Right atrium auricular region (tissue), 2 donors: ENCODE measurements around the gene WNT7A. TPM values are rescaled to one million over a fixed set of nuclear protein-coding genes. Genes with fewer than 3 reads are reported as not detected.
"Not testable (repeated sequence)": the region's sequence is repeated elsewhere in the genome, so short reads cannot be mapped to it uniquely, and the experiment has no call there.

Experiments used
- DNase-seq: peaks from one replicate; pipeline ENCODE4 v3.0.0-alpha.2; 2019; ENCODE audit warnings: low spot score
- H3K27ac ChIP-seq, 2 donors: fragments of 200-600 bp; sonication (generic); 1 replicate in 1 of 2; 2 replicates in 1 of 2; pipeline ENCODE4 v1.5.1; 2016 to 2019
- H3K27me3 ChIP-seq, 2 donors: fragments of 200-600 bp; sonication (generic); one replicate each; pipeline versions ENCODE4 v1.5.1 to v1.6.0; 2017 to 2019
- H3K36me3 ChIP-seq: fragments of 200-600 bp; sonication (generic); one replicate; pipeline ENCODE4 v1.5.1; 2016
- H3K4me1 ChIP-seq, 2 donors: fragments of 200-600 bp; sonication (generic); one replicate each; pipeline versions ENCODE4 v1.5.1 to v1.6.0; 2017 to 2019
- H3K4me3 ChIP-seq, 2 donors: fragments of 200-600 bp; sonication (generic); 1 replicate in 1 of 2; 2 replicates in 1 of 2; pipeline ENCODE4 v1.5.1; 2017 to 2019; ENCODE audit warnings: mild to moderate bottlenecking in 1 of 2, moderate library complexity in 1 of 2
- H3K9me3 ChIP-seq, 2 donors: fragments of 200-600 bp; sonication (generic); one replicate each; pipeline ENCODE4 v1.5.1; 2019
- total RNA-seq, 2 donors: library from RNA; depleted of rRNA; stranded (reverse); fragments of >200 nt; gene quantifications; one replicate each; pipeline ENCODE4 v1.1.0, GENCODE V29; 2016
- TF ChIP-seq, protein P1 (sequence below), 2 donors: fragments of 200-600 bp; sonication (generic); IDR thresholded peaks; one replicate each; pipeline ENCODE4 v1.5.1; 2019; ENCODE audit warnings: antibody characterized with exemption in 2 of 2

WNT7A gene
- total RNA-seq, 2 donors from 2014 or later = not detected

DNA sequence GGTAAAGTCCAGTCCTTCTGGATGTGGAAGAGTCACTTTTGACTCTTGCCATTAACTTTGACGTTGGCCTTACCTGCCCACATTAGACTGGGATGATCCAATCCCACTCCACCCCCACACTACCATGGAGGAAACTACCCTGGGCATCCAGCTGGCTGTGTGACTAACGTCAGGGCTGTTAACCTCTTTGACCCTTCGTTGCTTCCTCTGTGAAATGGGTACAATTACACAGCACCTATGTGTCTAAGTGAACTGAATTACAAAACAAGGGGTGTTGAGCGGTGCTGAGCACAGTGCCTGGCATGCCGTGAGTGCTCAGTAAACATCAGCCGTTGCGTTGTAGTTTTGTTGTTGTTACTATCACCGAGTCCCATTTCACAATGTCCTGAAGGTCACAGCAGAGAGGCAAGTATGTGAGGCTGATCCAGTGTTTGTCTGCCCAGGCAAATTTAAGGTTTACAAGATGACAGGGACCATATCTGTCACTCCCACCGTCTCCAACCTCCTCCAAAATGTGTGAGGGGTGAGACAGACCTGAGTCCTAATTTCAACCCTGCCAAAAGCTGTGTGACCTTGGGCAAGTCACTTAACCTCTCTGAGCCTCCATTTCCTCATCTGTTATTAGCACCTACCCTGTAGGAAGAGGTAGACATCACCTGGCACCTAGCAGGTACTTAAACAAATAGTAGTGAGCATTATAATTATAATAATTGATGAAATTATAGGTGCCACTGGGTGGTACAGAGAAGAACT lies 20.9 kb downstream of the WNT7A start:
- no peaks in the 10 kb centered on the region for H3K27me3 ChIP-seq
- no peaks in the 10 kb centered on the region for H3K4me1 ChIP-seq
- no peak overlapping the region for H3K4me3 ChIP-seq

GRCh38 chr3:13857702-13858380 lies 22.0 kb downstream of the WNT7A start:
- no peak for DNase-seq
- no peaks in the 10 kb centered on the region for H3K9me3 ChIP-seq
- H3K4me3 ChIP-seq = no peak overlapping the region
- TF ChIP-seq, protein P1, sequence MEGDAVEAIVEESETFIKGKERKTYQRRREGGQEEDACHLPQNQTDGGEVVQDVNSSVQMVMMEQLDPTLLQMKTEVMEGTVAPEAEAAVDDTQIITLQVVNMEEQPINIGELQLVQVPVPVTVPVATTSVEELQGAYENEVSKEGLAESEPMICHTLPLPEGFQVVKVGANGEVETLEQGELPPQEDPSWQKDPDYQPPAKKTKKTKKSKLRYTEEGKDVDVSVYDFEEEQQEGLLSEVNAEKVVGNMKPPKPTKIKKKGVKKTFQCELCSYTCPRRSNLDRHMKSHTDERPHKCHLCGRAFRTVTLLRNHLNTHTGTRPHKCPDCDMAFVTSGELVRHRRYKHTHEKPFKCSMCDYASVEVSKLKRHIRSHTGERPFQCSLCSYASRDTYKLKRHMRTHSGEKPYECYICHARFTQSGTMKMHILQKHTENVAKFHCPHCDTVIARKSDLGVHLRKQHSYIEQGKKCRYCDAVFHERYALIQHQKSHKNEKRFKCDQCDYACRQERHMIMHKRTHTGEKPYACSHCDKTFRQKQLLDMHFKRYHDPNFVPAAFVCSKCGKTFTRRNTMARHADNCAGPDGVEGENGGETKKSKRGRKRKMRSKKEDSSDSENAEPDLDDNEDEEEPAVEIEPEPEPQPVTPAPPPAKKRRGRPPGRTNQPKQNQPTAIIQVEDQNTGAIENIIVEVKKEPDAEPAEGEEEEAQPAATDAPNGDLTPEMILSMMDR (IDR thresholded peaks at IDR 0.05) = no peak
- H3K27ac ChIP-seq = no peak overlapping the region
- no peaks in the 10 kb centered on the region for H3K27me3 ChIP-seq
- H3K4me1 ChIP-seq = no peaks in the 10 kb centered on the region
- no peaks in the 10 kb centered on the region for H3K36me3 ChIP-seq

More for the DNA sequence above, 20.9 kb downstream of the WNT7A start:
- no peak for DNase-seq
- Histone ChIP-seq H3K9me3 (no peaks in the 10 kb centered on the region), H3K36me3 (no peaks in the 10 kb centered on the region), H3K27ac (no peak overlapping the region)
- TF ChIP-seq, protein P1 (IDR thresholded peaks at IDR 0.05) = no peak

DNA sequence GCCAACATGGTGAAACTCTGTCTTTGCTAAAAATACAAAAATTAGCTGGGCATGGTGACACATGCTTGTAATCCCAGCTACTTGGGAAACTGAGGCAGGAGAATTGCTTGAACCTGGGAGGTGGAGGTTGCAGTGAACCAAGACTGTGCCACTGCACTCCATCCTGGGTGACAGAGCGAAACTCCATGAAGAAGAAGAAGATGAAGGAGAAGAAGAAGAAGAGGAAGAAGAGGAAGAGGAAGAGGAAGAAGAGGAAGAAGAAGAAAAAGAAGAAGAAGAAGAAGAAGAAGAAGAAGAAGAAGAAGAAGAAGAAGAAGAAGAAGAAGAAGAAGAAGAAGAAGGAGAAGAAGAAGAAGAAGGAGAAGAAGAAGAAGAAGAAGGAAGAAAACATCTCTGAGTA lies 23.2 kb downstream of the WNT7A start:
- not testable (repeated sequence) for H3K27me3 ChIP-seq, H3K36me3 ChIP-seq, H3K4me3 ChIP-seq, H3K27ac ChIP-seq, DNase-seq, H3K9me3 ChIP-seq, H3K4me1 ChIP-seq

GRCh38 chr3:13856006-13856405 lies 23.9 kb downstream of the WNT7A start:
- H3K4me3 ChIP-seq = no peak overlapping the region
- TF ChIP-seq, protein P1 (IDR thresholded peaks at IDR 0.05) = no peak
- no peak overlapping the region for H3K27ac ChIP-seq
- no peaks in the 10 kb centered on the region for H3K4me1 ChIP-seq
- H3K27me3 ChIP-seq = no peaks in the 10 kb centered on the region
- H3K36me3 ChIP-seq = no peaks in the 10 kb centered on the region
- H3K9me3 ChIP-seq = no peaks in the 10 kb centered on the region
- DNase-seq = no peak

GRCh38 chr3:13854492-13854891 lies 25.4 kb downstream of the WNT7A start:
- H3K27me3 ChIP-seq = no peaks in the 10 kb centered on the region
- no peaks in the 10 kb centered on the region for H3K9me3 ChIP-seq
- DNase-seq = no peak
- no peak overlapping the region for H3K27ac ChIP-seq
- no peak overlapping the region for H3K4me3 ChIP-seq
- H3K36me3 ChIP-seq = no peaks in the 10 kb centered on the region
- TF ChIP-seq, protein P1 (IDR thresholded peaks at IDR 0.05) = no peak
- no peaks in the 10 kb centered on the region for H3K4me1 ChIP-seq

DNA sequence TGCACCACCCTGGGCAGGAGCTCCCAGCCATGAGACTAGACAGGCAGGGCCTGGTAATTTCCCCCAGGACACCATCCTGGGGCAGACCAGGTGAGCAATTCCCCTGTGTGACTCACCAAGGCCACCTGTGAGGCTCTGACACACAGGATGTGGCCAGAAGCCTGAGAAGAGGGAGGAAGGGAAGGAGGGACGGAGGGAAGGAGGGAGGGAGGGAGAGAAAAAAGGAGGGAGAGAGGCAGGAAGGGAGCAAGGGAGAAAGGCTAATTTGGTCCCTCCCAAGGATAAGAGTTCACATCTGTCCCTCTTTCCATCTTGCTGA lies 25.9 kb downstream of the WNT7A start:
- H3K27ac ChIP-seq = no peak overlapping the region
- H3K4me1 ChIP-seq = no peaks in the 10 kb centered on the region
- no peaks in the 10 kb centered on the region for H3K36me3 ChIP-seq
- no peak for DNase-seq
- H3K4me3 ChIP-seq = no peak overlapping the region
- TF ChIP-seq, protein P1 (IDR thresholded peaks at IDR 0.05) = no peak
- no peaks in the 10 kb centered on the region for H3K27me3 ChIP-seq
- no peaks in the 10 kb centered on the region for H3K9me3 ChIP-seq
